Body of pancreas (tissue), 4 donors: ENCODE data around the gene AKAP8. TPM values are rescaled to one million over a fixed set of nuclear protein-coding genes. Genes with fewer than 3 reads are reported as not detected.

Experiments
- ATAC-seq: fragments of 150-250 bp; one replicate; pipeline ENCODE4 v1.9.1; 2016
- DNase-seq, 4 donors: peaks; one replicate each; pipeline ENCODE4 v3.0.0-alpha.2; 2019
- H3K27ac ChIP-seq, 4 donors: fragments of 200-600 bp; sonication (generic); 1 replicate in 3 of 4; 2 replicates in 1 of 4; pipeline versions ENCODE4 v1.5.1 to v1.6.1; 2016 to 2019; ENCODE audit warnings: mild to moderate bottlenecking in 1 of 4, mixed read lengths in 1 of 4, moderate library complexity in 1 of 4
- H3K27me3 ChIP-seq, 2 donors: fragments of 200-600 bp; sonication (generic); one replicate each; pipeline ENCODE4 v1.6.0; 2016; ENCODE audit warnings: mild to moderate bottlenecking in 1 of 2
- H3K36me3 ChIP-seq, 2 donors: fragments of 200-600 bp; sonication (generic); replicated peaks in 1 of 2; 2 replicates each; pipeline ENCODE4 v1.5.1; 2016; ENCODE audit warnings: low read depth in 2 of 2; ENCODE audit not compliant: insufficient read depth in 1 of 2
- H3K4me1 ChIP-seq: fragments of 200-600 bp; sonication (generic); one replicate; pipeline ENCODE4 v1.6.0; 2016
- H3K4me3 ChIP-seq, 2 donors: fragments of 200-600 bp; sonication (generic); 1 replicate in 1 of 2; 2 replicates in 1 of 2; pipeline ENCODE4 v1.5.1; 2016 to 2019
- H3K9me3 ChIP-seq, 3 donors: fragments of 200-600 bp; sonication (generic); 1 replicate in 2 of 3; 2 replicates in 1 of 3; pipeline ENCODE4 v1.5.1; 2016
- POLR2A ChIP-seq, 3 donors: fragments of 450-650 bp; IDR thresholded peaks; one replicate each; pipeline ENCODE4 v1.6.1; 2016; ENCODE audit warnings: antibody characterized with exemption in 3 of 3, mild to moderate bottlenecking in 2 of 3
- WGBS, 2 donors: methylation state at CpG; one replicate each; pipeline ENCODE4 v1.1.5; 2017; 5-methylcytosine and 5-hydroxymethylcytosine counted together
- intact Hi-C: fragments of 100-400 bp; cut with DNase I; formaldehyde crosslinking; loops from one replicate; pipeline ENCODE4 v1.15.1; 2023
- small RNA-seq: library from RNA; depleted of rRNA; stranded (forward); fragments of <200 nt; gene quantifications from one replicate; pipeline ENCODE3, GENCODE V24; 2016
- total RNA-seq, 2 donors: library from RNA; depleted of rRNA; stranded (reverse); fragments of >200 nt; gene quantifications; one replicate each; pipeline ENCODE4 v1.1.0, GENCODE V29; 2016
- TF ChIP-seq, protein P1 (sequence below), 7 experiments: fragments of 450-650 bp in 4 of 7; fragments of 200-600 bp in 3 of 7; sonication (generic) in 3 of 7; IDR thresholded peaks; one replicate each; pipeline ENCODE4 v1.5.1; 2016 to 2019; ENCODE audit warnings: antibody characterized with exemption in 7 of 7

AKAP8 gene
- total RNA-seq, 2 donors from 2014 or later: 11.2 to 19.4 TPM

DNA sequence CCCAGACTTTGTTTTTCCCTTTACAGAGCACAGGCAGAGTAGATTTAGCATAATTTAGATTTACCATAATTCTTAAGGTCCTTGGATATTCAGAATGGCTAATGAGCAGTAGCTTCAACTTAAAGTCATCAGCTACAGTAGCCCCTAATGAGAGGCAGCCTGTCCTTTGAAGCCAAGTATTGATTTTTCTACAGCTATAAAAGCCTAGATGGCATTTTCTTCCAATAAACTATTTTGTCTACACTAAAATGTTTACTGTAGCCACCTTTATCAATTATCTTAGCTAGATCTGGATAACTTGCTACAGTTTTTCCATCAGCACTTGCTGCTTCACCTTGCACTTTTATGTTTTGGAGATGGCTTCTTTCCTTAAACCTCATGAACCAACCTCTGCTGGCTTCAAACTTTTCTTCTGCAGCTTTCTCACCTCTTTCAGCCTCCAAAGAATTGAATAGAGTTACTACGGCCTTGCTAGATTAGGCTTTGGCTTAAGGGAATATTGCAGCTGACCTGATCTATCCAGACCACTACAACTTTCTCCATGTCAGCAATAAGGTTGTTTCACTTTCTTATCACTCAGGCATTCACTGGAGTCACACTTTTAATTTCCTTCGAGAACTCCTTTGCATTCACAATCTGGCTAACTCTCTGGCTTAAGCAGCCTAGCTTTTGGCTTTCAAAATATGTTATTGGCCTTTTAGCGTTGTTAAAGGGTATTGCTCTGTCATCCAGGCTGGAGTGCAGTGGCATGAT is 73.8 kb downstream of the AKAP8 start:
- Histone ChIP-seq H3K27ac (no peak overlapping the region), H3K4me1 (peaks cover 86% of the 10 kb centered on the region), H3K9me3 (no peaks in the 10 kb centered on the region), H3K27me3 (no peaks in the 10 kb centered on the region), H3K36me3 (no peaks in the 10 kb centered on the region), H3K4me3 (no peak overlapping the region)
- intact Hi-C loops: no loop called here
- 50 to 53% methylated on average over 3 of the region's 3 CpGs for WGBS, 2 donors
- TF ChIP-seq POLR2A (IDR thresholded peaks at IDR 0.05): no peak
- ATAC-seq (no peak), DNase-seq (no peak)

DNA sequence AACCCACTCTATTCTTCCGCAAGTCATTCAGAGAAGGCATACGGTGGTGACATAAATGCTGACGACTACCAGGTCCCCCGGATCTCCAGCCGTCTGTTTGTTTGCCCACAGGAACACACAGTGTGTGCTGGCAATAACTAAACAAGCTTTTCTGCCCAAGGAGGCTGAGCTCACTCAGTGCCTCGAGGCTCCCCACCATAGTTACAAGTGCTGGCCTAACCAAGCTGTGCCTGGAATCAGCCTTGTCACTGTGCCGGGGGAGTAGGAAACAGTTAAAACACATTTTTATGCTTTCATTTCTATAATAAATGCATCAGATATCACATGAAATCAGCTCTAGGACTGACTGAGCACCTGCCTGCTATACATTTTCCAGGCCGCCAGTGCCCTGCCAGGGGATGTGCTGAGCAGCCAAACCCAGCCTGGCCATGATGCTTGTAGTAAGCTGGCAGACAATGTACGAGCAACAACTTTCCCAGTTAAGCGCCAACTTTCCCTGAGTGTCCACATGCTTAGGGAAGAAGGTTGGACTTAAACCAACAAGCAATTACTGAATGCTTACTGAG is 75.4 kb downstream of the AKAP8 start:
- intact Hi-C loops: no loop called here
- no peak for TF ChIP-seq POLR2A (IDR thresholded peaks at IDR 0.05)
- TF ChIP-seq, protein P1, sequence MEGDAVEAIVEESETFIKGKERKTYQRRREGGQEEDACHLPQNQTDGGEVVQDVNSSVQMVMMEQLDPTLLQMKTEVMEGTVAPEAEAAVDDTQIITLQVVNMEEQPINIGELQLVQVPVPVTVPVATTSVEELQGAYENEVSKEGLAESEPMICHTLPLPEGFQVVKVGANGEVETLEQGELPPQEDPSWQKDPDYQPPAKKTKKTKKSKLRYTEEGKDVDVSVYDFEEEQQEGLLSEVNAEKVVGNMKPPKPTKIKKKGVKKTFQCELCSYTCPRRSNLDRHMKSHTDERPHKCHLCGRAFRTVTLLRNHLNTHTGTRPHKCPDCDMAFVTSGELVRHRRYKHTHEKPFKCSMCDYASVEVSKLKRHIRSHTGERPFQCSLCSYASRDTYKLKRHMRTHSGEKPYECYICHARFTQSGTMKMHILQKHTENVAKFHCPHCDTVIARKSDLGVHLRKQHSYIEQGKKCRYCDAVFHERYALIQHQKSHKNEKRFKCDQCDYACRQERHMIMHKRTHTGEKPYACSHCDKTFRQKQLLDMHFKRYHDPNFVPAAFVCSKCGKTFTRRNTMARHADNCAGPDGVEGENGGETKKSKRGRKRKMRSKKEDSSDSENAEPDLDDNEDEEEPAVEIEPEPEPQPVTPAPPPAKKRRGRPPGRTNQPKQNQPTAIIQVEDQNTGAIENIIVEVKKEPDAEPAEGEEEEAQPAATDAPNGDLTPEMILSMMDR (IDR thresholded peaks at IDR 0.05): no peak
- Histone ChIP-seq H3K4me3 (no peak overlapping the region), H3K36me3 (no peaks in the 10 kb centered on the region), H3K27me3 (no peaks in the 10 kb centered on the region), H3K27ac (peak overlapping the region in 2 of 4 donors; percentile 3 to 4), H3K9me3 (no peaks in the 10 kb centered on the region), H3K4me1 (peaks cover 85% of the 10 kb centered on the region)
- DNase-seq: no peak
- 52 to 55% methylated on average over 10 of the region's 10 CpGs for WGBS, 2 donors
- no peak for ATAC-seq

Small RNA genes lying within 50 kb of the gene (small RNA-seq; reads per million reads assigned to genes)
- not detected for gene AC005776.1

Other genes with a start within 250 kb of the AKAP8 start
- 10 to 100 TPM; 20.2 to 33.9 TPM for gene NOTCH3, start 178.8 kb downstream of the AKAP8 start, total RNA-seq
- gene EPHX3, start 147.3 kb downstream of the AKAP8 start, total RNA-seq: not detected
- 10 to 100 TPM; 15.3 to 33.6 TPM for gene BRD4, start 47.2 kb downstream of the AKAP8 start, total RNA-seq
- 100 to 1,000 TPM; 147 to 196 TPM for gene AKAP8L, start 39.2 kb upstream of the AKAP8 start, total RNA-seq
- 100 to 1,000 TPM in 1 of 2 donors, 10 to 100 TPM in 1; 16.1 to 111 TPM for gene WIZ, start 70.2 kb upstream of the AKAP8 start, total RNA-seq
- 1 to 10 TPM; 2.6 to 3.6 TPM for gene RASAL3, start 84.8 kb upstream of the AKAP8 start, total RNA-seq
- gene PGLYRP2, start 99.7 kb upstream of the AKAP8 start, total RNA-seq: not detected
- gene CYP4F22, start 128.7 kb upstream of the AKAP8 start, total RNA-seq: not detected
- under 1 TPM in 1 of 2 donors, not detected in 1; 0.26 TPM for gene CYP4F8, start 235.4 kb upstream of the AKAP8 start, total RNA-seq